Measurements from ENCODE around the gene SLC35B4.

- TF ChIP-seq CTCF (IDR thresholded peaks at IDR 0.05) (no peak), POLR2A (IDR thresholded peaks at IDR 0.05) (no peak)
Measured at GRCh38 chr7:134364619-134365037, 47.9 kb upstream of the SLC35B4 start.

Measured in uterus (tissue), 2 donors.